ENCODE data around the gene TMEM132D. TPM values are rescaled to one million over a fixed set of nuclear protein-coding genes. Genes with fewer than 3 reads are reported as not detected.

Gene TMEM132D
- total RNA-seq, 2 experiments from 2014 or later: not detected

DNA sequence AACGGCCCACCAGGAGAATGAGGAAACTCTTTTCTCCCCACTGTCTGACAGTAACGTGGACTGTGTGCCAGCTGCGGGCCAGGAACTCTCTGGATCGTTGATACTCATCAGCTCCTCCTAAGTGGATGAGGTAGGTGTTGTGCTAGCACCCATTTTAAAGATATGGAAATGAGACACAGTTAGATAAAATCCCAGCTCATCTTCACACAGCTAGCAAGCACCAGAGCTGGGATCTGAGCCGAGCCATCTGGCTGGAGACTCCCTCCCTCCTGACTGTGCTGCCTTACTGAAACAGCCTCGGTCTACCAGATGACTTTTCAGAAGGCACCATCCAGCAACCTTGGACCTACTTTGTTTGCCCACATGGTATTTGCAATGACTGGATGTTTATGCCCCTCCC is 49.2 kb downstream of the TMEM132D start:
- no peaks in the 10 kb centered on the region for H3K4me1 ChIP-seq (ENCODE audit: insufficient read depth, low read length, poor library complexity, severe bottlenecking)
- H3K9me3 ChIP-seq (ENCODE audit: low read length): no peaks in the 10 kb centered on the region
- no peak overlapping the region for H3K4me3 ChIP-seq (ENCODE audit: low read depth, low read length, poor library complexity, severe bottlenecking)
- no peak overlapping the region for H3K27ac ChIP-seq (ENCODE audit: low read depth, low read length, poor library complexity, severe bottlenecking)
- no peak overlapping the region for H3K4me2 ChIP-seq (ENCODE audit: low read length)
- no peaks in the 10 kb centered on the region for H3K36me3 ChIP-seq (ENCODE audit: insufficient read depth, low read length)
- no peaks in the 10 kb centered on the region for H4K20me1 ChIP-seq (ENCODE audit: insufficient read depth, low read length)
- no peak for DNase-seq (ENCODE audit: low spot score)
- no peaks in the 10 kb centered on the region for H3K9me2 ChIP-seq (ENCODE audit: insufficient read depth, low read length)
- CTCF ChIA-PET (ENCODE audit: unreplicated experiment): no interaction called here
- intact Hi-C loops (cut with micrococcal nuclease; ENCODE audit: unreplicated experiment): no loop called here
- POLR2A ChIA-PET: interaction anchor here (0.5 kb wide), 1 partner anchor 205 kb away, joined by 3 read pairs; no protein-coding TSS in a partner anchor
- H2AFZ ChIP-seq (ENCODE audit: low read length): no peak overlapping the region
- TF ChIP-seq, protein P1, sequence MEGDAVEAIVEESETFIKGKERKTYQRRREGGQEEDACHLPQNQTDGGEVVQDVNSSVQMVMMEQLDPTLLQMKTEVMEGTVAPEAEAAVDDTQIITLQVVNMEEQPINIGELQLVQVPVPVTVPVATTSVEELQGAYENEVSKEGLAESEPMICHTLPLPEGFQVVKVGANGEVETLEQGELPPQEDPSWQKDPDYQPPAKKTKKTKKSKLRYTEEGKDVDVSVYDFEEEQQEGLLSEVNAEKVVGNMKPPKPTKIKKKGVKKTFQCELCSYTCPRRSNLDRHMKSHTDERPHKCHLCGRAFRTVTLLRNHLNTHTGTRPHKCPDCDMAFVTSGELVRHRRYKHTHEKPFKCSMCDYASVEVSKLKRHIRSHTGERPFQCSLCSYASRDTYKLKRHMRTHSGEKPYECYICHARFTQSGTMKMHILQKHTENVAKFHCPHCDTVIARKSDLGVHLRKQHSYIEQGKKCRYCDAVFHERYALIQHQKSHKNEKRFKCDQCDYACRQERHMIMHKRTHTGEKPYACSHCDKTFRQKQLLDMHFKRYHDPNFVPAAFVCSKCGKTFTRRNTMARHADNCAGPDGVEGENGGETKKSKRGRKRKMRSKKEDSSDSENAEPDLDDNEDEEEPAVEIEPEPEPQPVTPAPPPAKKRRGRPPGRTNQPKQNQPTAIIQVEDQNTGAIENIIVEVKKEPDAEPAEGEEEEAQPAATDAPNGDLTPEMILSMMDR (conservative IDR thresholded peaks at IDR 0.05; ENCODE audit: low read length): no peak
- TF ChIP-seq EZH2phosphoT487 (IDR thresholded peaks at IDR 0.05; ENCODE audit: borderline replicate concordance, low read depth, low read length): no peak
- BruUV-seq (replicated peaks): no TSS peak
- no peaks in the 10 kb centered on the region for H3K79me2 ChIP-seq (ENCODE audit: insufficient read depth, low read depth, low read length)

DNA sequence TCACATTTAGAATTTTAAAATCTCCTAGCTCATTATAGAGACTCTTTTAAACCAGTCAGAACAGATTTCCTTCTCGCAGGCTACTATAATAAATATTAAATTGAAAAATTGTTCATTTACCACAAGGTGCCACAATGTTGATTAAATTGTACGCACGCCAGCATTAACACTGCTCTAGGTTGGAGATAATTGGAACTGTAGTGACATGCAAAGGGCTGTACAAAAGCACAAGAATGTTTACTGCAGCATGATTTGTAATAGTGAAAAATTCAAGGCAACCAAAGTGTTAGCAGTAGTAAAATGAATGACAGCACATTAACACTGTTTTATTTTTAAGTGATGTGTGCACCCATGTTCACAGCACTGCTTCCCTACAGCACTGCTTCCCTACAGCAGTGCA is 52.5 kb downstream of the TMEM132D start:
- no peak overlapping the region for H3K27ac ChIP-seq (ENCODE audit: low read depth, low read length, poor library complexity, severe bottlenecking)
- no peaks in the 10 kb centered on the region for H3K4me1 ChIP-seq (ENCODE audit: insufficient read depth, low read length, poor library complexity, severe bottlenecking)
- no peak overlapping the region for H3K4me3 ChIP-seq (ENCODE audit: low read depth, low read length, poor library complexity, severe bottlenecking)
- no peaks in the 10 kb centered on the region for H3K9me2 ChIP-seq (ENCODE audit: insufficient read depth, low read length)
- H3K9me3 ChIP-seq (ENCODE audit: low read length): no peaks in the 10 kb centered on the region
- TF ChIP-seq EZH2phosphoT487 (IDR thresholded peaks at IDR 0.05; ENCODE audit: borderline replicate concordance, low read depth, low read length): no peak
- TF ChIP-seq, protein P1 (conservative IDR thresholded peaks at IDR 0.05; ENCODE audit: low read length): no peak
- intact Hi-C loops (cut with micrococcal nuclease; ENCODE audit: unreplicated experiment): no loop called here
- H3K79me2 ChIP-seq (ENCODE audit: insufficient read depth, low read depth, low read length): no peaks in the 10 kb centered on the region
- DNase-seq (ENCODE audit: low spot score): no peak
- no peaks in the 10 kb centered on the region for H3K36me3 ChIP-seq (ENCODE audit: insufficient read depth, low read length)
- no peak overlapping the region for H3K4me2 ChIP-seq (ENCODE audit: low read length)
- POLR2A ChIA-PET: interaction anchor here (0.6 to 0.7 kb wide), 2 partner anchors 23 to 99 kb away, joined by 3 to 4 read pairs; no protein-coding TSS in a partner anchor
- H2AFZ ChIP-seq (ENCODE audit: low read length): no peak overlapping the region
- CTCF ChIA-PET (ENCODE audit: unreplicated experiment): no interaction called here
- H4K20me1 ChIP-seq (ENCODE audit: insufficient read depth, low read length): no peaks in the 10 kb centered on the region
- no TSS peak for BruUV-seq (replicated peaks)

DNA sequence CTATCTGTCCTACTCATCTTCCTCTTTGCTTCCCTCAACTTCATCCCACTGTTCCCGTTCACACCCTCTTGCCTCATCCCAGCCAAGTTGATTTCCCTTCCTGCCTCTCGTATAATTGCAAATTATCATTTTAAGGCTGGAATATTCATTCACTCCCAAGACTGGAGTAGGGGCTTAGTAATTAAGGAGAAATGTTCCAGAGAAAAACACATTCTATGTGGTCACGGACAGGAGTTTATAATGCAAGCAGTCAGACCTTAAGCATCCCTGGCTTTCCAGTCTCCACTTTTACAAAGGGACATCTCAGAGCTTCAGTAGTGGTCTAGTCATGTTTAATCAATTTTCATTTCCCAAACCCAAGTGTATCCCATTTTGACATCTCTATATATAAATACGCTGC is 54.9 kb downstream of the TMEM132D start:
- intact Hi-C loops (cut with micrococcal nuclease; ENCODE audit: unreplicated experiment): no loop called here
- no peaks in the 10 kb centered on the region for H3K36me3 ChIP-seq (ENCODE audit: insufficient read depth, low read length)
- ChIA-PET CTCF (ENCODE audit: unreplicated experiment) (no interaction called here), POLR2A (no interaction called here)
- no peak overlapping the region for H3K27ac ChIP-seq (ENCODE audit: low read depth, low read length, poor library complexity, severe bottlenecking)
- H2AFZ ChIP-seq (ENCODE audit: low read length): no peak overlapping the region
- no peaks in the 10 kb centered on the region for H3K79me2 ChIP-seq (ENCODE audit: insufficient read depth, low read depth, low read length)
- TF ChIP-seq EZH2phosphoT487 (IDR thresholded peaks at IDR 0.05; ENCODE audit: borderline replicate concordance, low read depth, low read length): no peak
- TF ChIP-seq, protein P1 (conservative IDR thresholded peaks at IDR 0.05; ENCODE audit: low read length): no peak
- DNase-seq (ENCODE audit: low spot score): no peak
- no peaks in the 10 kb centered on the region for H3K4me1 ChIP-seq (ENCODE audit: insufficient read depth, low read length, poor library complexity, severe bottlenecking)
- no peaks in the 10 kb centered on the region for H3K9me2 ChIP-seq (ENCODE audit: insufficient read depth, low read length)
- H3K9me3 ChIP-seq (ENCODE audit: low read length): no peaks in the 10 kb centered on the region
- no peak overlapping the region for H3K4me3 ChIP-seq (ENCODE audit: low read depth, low read length, poor library complexity, severe bottlenecking)
- H3K4me2 ChIP-seq (ENCODE audit: low read length): no peak overlapping the region
- no TSS peak for BruUV-seq (replicated peaks)
- H4K20me1 ChIP-seq (ENCODE audit: insufficient read depth, low read length): no peaks in the 10 kb centered on the region

Measured in OCI-LY7 (cell line).